Mesenchymal stem cell (in vitro differentiated cells and primary cell): ENCODE results near the gene ALOX12.

Experiments used
- DNase-seq: peaks from one replicate; pipeline ENCODE4 v3.0.0-alpha.2; 2013
- H2AFZ ChIP-seq: one replicate; pipeline ENCODE4 v1.6.1; 2013; ENCODE audit warnings: low read depth, mild to moderate bottlenecking, control low read depth, inconsistent platforms, low read length, moderate library complexity
- H2AK5ac ChIP-seq: 2 replicates; pipeline ENCODE4 v1.6.1; 2013; ENCODE audit warnings: low read length, moderate library complexity, mild to moderate bottlenecking, inconsistent platforms; ENCODE audit not compliant: severe bottlenecking
- H2BK120ac ChIP-seq: one replicate; pipeline ENCODE4 v1.6.1; 2013; ENCODE audit warnings: low read depth, mild to moderate bottlenecking, inconsistent platforms, low read length, moderate library complexity
- H2BK12ac ChIP-seq, 2 experiments: one replicate each; pipeline ENCODE4 v1.6.1; 2013; ENCODE audit warnings: inconsistent platforms in 2 of 2, low read length in 2 of 2, mild to moderate bottlenecking in 2 of 2, moderate library complexity in 2 of 2, control low read depth in 1 of 2
- H2BK15ac ChIP-seq: one replicate; pipeline ENCODE4 v1.6.1; 2013; ENCODE audit warnings: mild to moderate bottlenecking, low read depth, inconsistent platforms; ENCODE audit not compliant: poor library complexity, severe bottlenecking
- H2BK5ac ChIP-seq: 2 replicates; pipeline ENCODE4 v1.6.1; 2013; ENCODE audit warnings: low read depth, mild to moderate bottlenecking, low read length, control low read depth, inconsistent platforms; ENCODE audit not compliant: poor library complexity, severe bottlenecking
- H3K14ac ChIP-seq, 2 experiments: one replicate each; pipeline ENCODE4 v1.6.1; 2013; ENCODE audit warnings: inconsistent platforms in 2 of 2, low read length in 2 of 2, control low read depth in 1 of 2, mild to moderate bottlenecking in 1 of 2, moderate library complexity in 1 of 2
- H3K18ac ChIP-seq, 2 experiments: one replicate each; pipeline ENCODE4 v1.6.1; 2013; ENCODE audit warnings: inconsistent platforms in 2 of 2, low read length in 2 of 2, control low read depth in 1 of 2, low read depth in 1 of 2, mild to moderate bottlenecking in 1 of 2
- H3K23ac ChIP-seq, 2 experiments: one replicate each; pipeline ENCODE4 v1.6.1; 2013; ENCODE audit warnings: inconsistent platforms in 2 of 2, low read length in 2 of 2, mild to moderate bottlenecking in 2 of 2, moderate library complexity in 2 of 2, control low read depth in 1 of 2
- H3K27ac ChIP-seq: 2 replicates; pipeline ENCODE4 v1.5.1; 2013; ENCODE audit warnings: mild to moderate bottlenecking, moderate library complexity, low read length, control low read depth, inconsistent platforms; ENCODE audit not compliant: poor library complexity, severe bottlenecking
- H3K27me3 ChIP-seq, 2 experiments: 2 replicates each; pipeline versions ENCODE4 v1.6.1 to v1.7.0; 2013; ENCODE audit warnings: low read length in 2 of 2, mild to moderate bottlenecking in 2 of 2, moderate library complexity in 2 of 2, control low read depth in 1 of 2, inconsistent platforms in 1 of 2; ENCODE audit not compliant: control insufficient read depth in 1 of 2, insufficient read depth in 1 of 2
- H3K36me3 ChIP-seq, 2 experiments: 2 replicates each; pipeline versions ENCODE4 v1.6.1 to v1.7.0; 2013; ENCODE audit warnings: low read length in 2 of 2, control low read depth in 1 of 2, inconsistent platforms in 1 of 2, low read depth in 1 of 2, mild to moderate bottlenecking in 1 of 2; ENCODE audit not compliant: insufficient read depth in 2 of 2, control insufficient read depth in 1 of 2
- H3K4ac ChIP-seq, 2 experiments: one replicate each; pipeline ENCODE4 v1.6.1; 2013; ENCODE audit warnings: inconsistent platforms in 2 of 2, low read length in 2 of 2, mild to moderate bottlenecking in 2 of 2, moderate library complexity in 2 of 2, control low read depth in 1 of 2, low read depth in 1 of 2
- H3K4me1 ChIP-seq: 2 replicates; pipeline ENCODE4 v1.6.1; 2013; ENCODE audit warnings: low read depth, low read length, control low read depth; ENCODE audit not compliant: control insufficient read depth, insufficient read depth
- H3K4me2 ChIP-seq: 2 replicates; pipeline ENCODE4 v1.6.1; 2013; ENCODE audit warnings: low read length, mild to moderate bottlenecking, inconsistent platforms; ENCODE audit not compliant: poor library complexity, severe bottlenecking
- H3K4me3 ChIP-seq, 2 experiments: 2 replicates each; pipeline versions ENCODE4 v1.5.1 to v1.7.0; 2013; ENCODE audit warnings: low read length in 2 of 2, mild to moderate bottlenecking in 2 of 2, control low read depth in 1 of 2, low read depth in 1 of 2; ENCODE audit not compliant: insufficient read depth in 1 of 2
- H3K79me1 ChIP-seq: replicated peaks from 2 replicates; pipeline ENCODE4 v1.6.1; 2013; ENCODE audit warnings: mild to moderate bottlenecking, control low read depth, low read length, inconsistent platforms; ENCODE audit not compliant: poor library complexity, severe bottlenecking
- H3K9ac ChIP-seq: 2 replicates; pipeline ENCODE4 v1.7.0; 2013; ENCODE audit warnings: mild to moderate bottlenecking, low read length, moderate library complexity
- H3K9me3 ChIP-seq: 2 replicates; pipeline ENCODE4 v1.7.0; 2013; ENCODE audit warnings: mild to moderate bottlenecking, low read length; ENCODE audit not compliant: control insufficient read depth
- H4K8ac ChIP-seq: one replicate; pipeline ENCODE4 v1.6.1; 2013; ENCODE audit warnings: inconsistent platforms, mild to moderate bottlenecking, low read length, moderate library complexity
- H4K91ac ChIP-seq: one replicate; pipeline ENCODE4 v1.6.1; 2013; ENCODE audit warnings: mild to moderate bottlenecking, low read length, inconsistent platforms
- WGBS: methylation state at CpG from one replicate; pipeline ENCODE4 v1.1.7; 2013; ENCODE audit warnings: mixed read lengths; 5-methylcytosine and 5-hydroxymethylcytosine counted together

The ALOX12 gene

GRCh38 chr17:7026471-7027115 is 30.7 kb downstream of the ALOX12 start:
- H2AFZ ChIP-seq = no peak overlapping the region
- no peak overlapping the region for H3K23ac ChIP-seq
- no peak overlapping the region for H2BK15ac ChIP-seq
- no peak overlapping the region for H2BK12ac ChIP-seq
- H2BK5ac ChIP-seq = no peak overlapping the region
- H4K91ac ChIP-seq = no peak overlapping the region
- H3K27ac ChIP-seq = no peak overlapping the region
- no peak overlapping the region for H3K4me2 ChIP-seq
- no peak overlapping the region for H3K4ac ChIP-seq
- H3K79me1 ChIP-seq = no peaks in the 10 kb centered on the region
- H3K9ac ChIP-seq = no peak overlapping the region
- no peak overlapping the region for H3K14ac ChIP-seq
- H4K8ac ChIP-seq = no peak overlapping the region
- peaks cover 14% of the 10 kb centered on the region for H3K4me1 ChIP-seq
- no peak overlapping the region for H3K18ac ChIP-seq
- H2BK120ac ChIP-seq = no peak overlapping the region
- no peaks in the 10 kb centered on the region for H3K9me3 ChIP-seq
- H3K36me3 ChIP-seq = no peaks in the 10 kb centered on the region
- H3K27me3 ChIP-seq = peaks cover 4 to 16% of the 10 kb centered on the region in 2 experiments
- H3K4me3 ChIP-seq = no peak overlapping the region
- no peak overlapping the region for H2AK5ac ChIP-seq
- DNase-seq = no peak
- WGBS = 90% methylated on average over 29 of the region's 29 CpGs

- Histone ChIP-seq H2AK5ac (no peak overlapping the region), H3K27me3 (peaks cover 3 to 13% of the 10 kb centered on the region in 2 experiments), H2BK120ac (no peak overlapping the region), H3K36me3 (no peaks in the 10 kb centered on the region), H3K23ac (no peak overlapping the region), H3K18ac (no peak overlapping the region), H4K91ac (no peak overlapping the region), H3K9me3 (no peaks in the 10 kb centered on the region), H3K4ac (no peak overlapping the region), H4K8ac (no peak overlapping the region), H3K4me3 (no peak overlapping the region), H2BK15ac (no peak overlapping the region), H2BK12ac (no peak overlapping the region), H3K4me2 (no peak overlapping the region), H3K9ac (no peak overlapping the region), H2AFZ (no peak overlapping the region), H3K79me1 (no peaks in the 10 kb centered on the region), H2BK5ac (no peak overlapping the region), H3K14ac (no peak overlapping the region), H3K27ac (no peak overlapping the region), H3K4me1 (peaks cover 9% of the 10 kb centered on the region)
- no peak for DNase-seq
- 85% methylated on average over 13 of the region's 13 CpGs for WGBS
These were observed 31.5 kb downstream of the ALOX12 start for GRCh38 chr17:7027335-7027734.

GRCh38 chr17:7029096-7029495 is 33.2 kb downstream of the ALOX12 start:
- Histone ChIP-seq H3K18ac (no peak overlapping the region), H3K36me3 (no peaks in the 10 kb centered on the region), H3K9me3 (no peaks in the 10 kb centered on the region), H2BK15ac (no peak overlapping the region), H4K8ac (no peak overlapping the region), H3K4me1 (peaks cover 2% of the 10 kb centered on the region), H2BK120ac (no peak overlapping the region), H3K14ac (no peak overlapping the region), H2BK12ac (no peak overlapping the region), H3K9ac (no peak overlapping the region), H3K4ac (no peak overlapping the region), H3K27me3 (no peaks in the 10 kb centered on the region), H3K4me2 (no peak overlapping the region), H2BK5ac (no peak overlapping the region), H2AFZ (no peak overlapping the region), H4K91ac (no peak overlapping the region), H3K23ac (no peak overlapping the region), H3K27ac (no peak overlapping the region), H2AK5ac (no peak overlapping the region), H3K4me3 (no peak overlapping the region), H3K79me1 (no peaks in the 10 kb centered on the region)
- WGBS = 78% methylated on average over 2 of the region's 3 CpGs
- no peak for DNase-seq

GRCh38 chr17:7029659-7030058 is 33.8 kb downstream of the ALOX12 start:
- no peak overlapping the region for H3K27ac ChIP-seq
- H3K9ac ChIP-seq = no peak overlapping the region

More at GRCh38 chr17:7029659-7030058, 33.8 kb downstream of the ALOX12 start:
- Histone ChIP-seq H3K36me3 (no peaks in the 10 kb centered on the region), H3K4me2 (no peak overlapping the region), H3K79me1 (no peaks in the 10 kb centered on the region), H2AK5ac (no peak overlapping the region), H3K4me1 (peaks cover 2% of the 10 kb centered on the region), H2BK15ac (no peak overlapping the region), H2AFZ (no peak overlapping the region), H3K14ac (no peak overlapping the region), H2BK5ac (no peak overlapping the region), H4K8ac (no peak overlapping the region), H3K18ac (no peak overlapping the region), H3K4me3 (no peak overlapping the region), H3K4ac (no peak overlapping the region), H2BK120ac (no peak overlapping the region), H3K9me3 (no peaks in the 10 kb centered on the region), H2BK12ac (no peak overlapping the region), H4K91ac (no peak overlapping the region), H3K23ac (no peak overlapping the region), H3K27me3 (no peaks in the 10 kb centered on the region)
- DNase-seq = no peak
- WGBS = 80% methylated on average over 8 of the region's 8 CpGs
